ENCODE measurements around the gene IQCH.

Gene IQCH

GRCh38 chr15:67549736-67550135 lies 295.1 kb downstream of the IQCH start:
- Histone ChIP-seq H3K27ac (ENCODE audit: low read depth in 2 of 2, low read length in 2 of 2) (no peak overlapping the region), H3K4me1 (ENCODE audit: control insufficient read depth in 2 of 2, insufficient read depth in 2 of 2, low read length in 2 of 2) (peaks cover 11 to 16% of the 10 kb centered on the region in 2 donors)

GRCh38 chr15:67550522-67550921 lies 295.9 kb downstream of the IQCH start:
- H3K27me3 ChIP-seq (ENCODE audit: control insufficient read depth in 2 of 2, insufficient read depth in 2 of 2, low read length in 2 of 2) = no peaks in the 10 kb centered on the region
- H3K9ac ChIP-seq (ENCODE audit: low read depth in 1 of 2, low read length in 2 of 2) = no peak overlapping the region
- H3K4me1 ChIP-seq (ENCODE audit: control insufficient read depth in 2 of 2, insufficient read depth in 2 of 2, low read length in 2 of 2) = peaks cover 11 to 16% of the 10 kb centered on the region in 2 donors
- H3K36me3 ChIP-seq (ENCODE audit: control insufficient read depth in 2 of 2, insufficient read depth in 2 of 2, low read length in 2 of 2) = peaks cover 9 to 11% of the 10 kb centered on the region in 2 donors
- no peaks in the 10 kb centered on the region for H3K9me3 ChIP-seq (ENCODE audit: control insufficient read depth in 2 of 2, low read length in 2 of 2)
- no peak overlapping the region for H3K27ac ChIP-seq (ENCODE audit: low read depth in 2 of 2, low read length in 2 of 2)
- H3K4me3 ChIP-seq (ENCODE audit: low read length in 2 of 2) = no peak overlapping the region

More at GRCh38 chr15:67549736-67550135, 295.1 kb downstream of the IQCH start:
- Histone ChIP-seq H3K4me3 (ENCODE audit: low read length in 2 of 2) (no peak overlapping the region), H3K36me3 (ENCODE audit: control insufficient read depth in 2 of 2, insufficient read depth in 2 of 2, low read length in 2 of 2) (peaks cover 7 to 11% of the 10 kb centered on the region in 2 donors), H3K27me3 (ENCODE audit: control insufficient read depth in 2 of 2, insufficient read depth in 2 of 2, low read length in 2 of 2) (no peaks in the 10 kb centered on the region), H3K9me3 (ENCODE audit: control insufficient read depth in 2 of 2, low read length in 2 of 2) (no peaks in the 10 kb centered on the region), H3K9ac (ENCODE audit: low read depth in 1 of 2, low read length in 2 of 2) (no peak overlapping the region)

- no peak overlapping the region for H3K27ac ChIP-seq (ENCODE audit: low read depth in 2 of 2, low read length in 2 of 2)
Measured at GRCh38 chr15:67551207-67551743, 296.7 kb downstream of the IQCH start.

More at GRCh38 chr15:67551207-67551743, 296.7 kb downstream of the IQCH start:
- H3K9me3 ChIP-seq (ENCODE audit: control insufficient read depth in 2 of 2, low read length in 2 of 2) = no peaks in the 10 kb centered on the region
- no peak overlapping the region for H3K4me3 ChIP-seq (ENCODE audit: low read length in 2 of 2)
- H3K4me1 ChIP-seq (ENCODE audit: control insufficient read depth in 2 of 2, insufficient read depth in 2 of 2, low read length in 2 of 2) = peaks cover 11 to 16% of the 10 kb centered on the region in 2 donors
- H3K27me3 ChIP-seq (ENCODE audit: control insufficient read depth in 2 of 2, insufficient read depth in 2 of 2, low read length in 2 of 2) = no peaks in the 10 kb centered on the region
- peaks cover 6 to 9% of the 10 kb centered on the region in 2 donors for H3K36me3 ChIP-seq (ENCODE audit: control insufficient read depth in 2 of 2, insufficient read depth in 2 of 2, low read length in 2 of 2)
- no peak overlapping the region for H3K9ac ChIP-seq (ENCODE audit: low read depth in 1 of 2, low read length in 2 of 2)
